Erythroblast (primary cell): Measurements from ENCODE around the gene NPR3.

Experiments
- GATA1 ChIP-seq: IDR thresholded peaks from 2 replicates; pipeline ENCODE4 v1.6.1; 2011; ENCODE audit warnings: low read depth, mild to moderate bottlenecking, control low read depth, low read length, moderate library complexity
- POLR2A ChIP-seq: IDR thresholded peaks from 2 replicates; pipeline ENCODE4 v1.6.1; 2011; ENCODE audit warnings: mild to moderate bottlenecking, low read length

DNA sequence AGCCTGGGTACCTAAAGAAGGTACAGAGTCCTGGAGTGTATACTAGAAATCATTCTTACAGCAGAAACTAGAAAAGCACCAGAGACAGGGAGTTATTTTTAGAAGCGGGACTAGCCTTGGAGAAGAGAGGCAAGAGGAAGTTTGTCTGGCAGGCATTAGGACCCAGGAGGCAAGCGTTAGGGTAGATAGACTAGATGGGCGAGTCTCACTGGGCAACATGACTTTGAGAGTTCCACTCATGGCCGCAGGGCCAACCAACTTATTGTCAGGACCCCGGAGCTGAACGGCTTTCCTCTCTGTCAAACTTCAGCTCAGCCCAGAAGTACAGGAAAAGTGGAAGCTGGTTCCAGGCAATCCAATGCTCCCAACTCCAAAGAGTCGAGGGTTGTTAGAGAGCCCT is 34.1 kb upstream of the NPR3 start:
- TF ChIP-seq POLR2A (no peak), GATA1 (no peak)
